Measurements from ENCODE around the gene SHISA2. TPM values are rescaled to one million over a fixed set of nuclear protein-coding genes. Genes with fewer than 3 reads are reported as not detected.

SHISA2 gene
- total and polyA plus RNA-seq, 12 donors = 0.06 to 0.94 (median 0.28) TPM; not detected in 1

DNA sequence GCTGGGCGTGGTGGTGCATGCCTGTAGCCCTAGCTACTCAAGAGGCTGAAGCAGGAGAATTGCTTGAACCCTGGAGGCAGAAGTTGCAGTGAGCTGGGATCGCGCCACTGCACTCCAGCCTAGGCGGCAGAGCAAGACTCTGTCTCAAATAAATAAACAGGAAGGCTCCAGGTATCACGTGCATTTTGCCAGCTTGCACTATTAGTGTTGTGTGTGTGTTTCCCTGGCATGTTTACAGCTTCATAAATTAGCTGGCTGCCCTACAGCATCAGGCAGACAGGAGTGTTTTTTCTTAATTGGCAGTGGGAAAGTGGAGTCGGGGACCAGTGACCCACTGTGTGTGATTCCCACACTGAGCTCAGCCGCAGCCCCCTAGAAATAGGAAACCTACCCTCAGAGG is 32.6 kb downstream of the SHISA2 start:
- peaks cover 0 to 3% (median 0%) of the 10 kb centered on the region in 11 donors for H3K9me3 ChIP-seq
- WGBS, 2 donors = 90 to 93% methylated on average over 7 of the region's 7 CpGs
- TF ChIP-seq, protein P1, sequence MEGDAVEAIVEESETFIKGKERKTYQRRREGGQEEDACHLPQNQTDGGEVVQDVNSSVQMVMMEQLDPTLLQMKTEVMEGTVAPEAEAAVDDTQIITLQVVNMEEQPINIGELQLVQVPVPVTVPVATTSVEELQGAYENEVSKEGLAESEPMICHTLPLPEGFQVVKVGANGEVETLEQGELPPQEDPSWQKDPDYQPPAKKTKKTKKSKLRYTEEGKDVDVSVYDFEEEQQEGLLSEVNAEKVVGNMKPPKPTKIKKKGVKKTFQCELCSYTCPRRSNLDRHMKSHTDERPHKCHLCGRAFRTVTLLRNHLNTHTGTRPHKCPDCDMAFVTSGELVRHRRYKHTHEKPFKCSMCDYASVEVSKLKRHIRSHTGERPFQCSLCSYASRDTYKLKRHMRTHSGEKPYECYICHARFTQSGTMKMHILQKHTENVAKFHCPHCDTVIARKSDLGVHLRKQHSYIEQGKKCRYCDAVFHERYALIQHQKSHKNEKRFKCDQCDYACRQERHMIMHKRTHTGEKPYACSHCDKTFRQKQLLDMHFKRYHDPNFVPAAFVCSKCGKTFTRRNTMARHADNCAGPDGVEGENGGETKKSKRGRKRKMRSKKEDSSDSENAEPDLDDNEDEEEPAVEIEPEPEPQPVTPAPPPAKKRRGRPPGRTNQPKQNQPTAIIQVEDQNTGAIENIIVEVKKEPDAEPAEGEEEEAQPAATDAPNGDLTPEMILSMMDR (IDR thresholded peaks at IDR 0.05) = no peak
- H3K4me1 ChIP-seq = peaks cover 0 to 61% (median 25%) of the 10 kb centered on the region in 9 donors
- H3K4me3 ChIP-seq = no peak overlapping the region
- intact Hi-C loops (cut with DNase I) = no loop called here
- DNase-seq (no peak), ATAC-seq (no peak)
- no peak overlapping the region for H3K27ac ChIP-seq
- peaks cover 0 to 51% (median 17%) of the 10 kb centered on the region in 7 donors for H3K27me3 ChIP-seq
- no peaks in the 10 kb centered on the region for H3K36me3 ChIP-seq

DNA sequence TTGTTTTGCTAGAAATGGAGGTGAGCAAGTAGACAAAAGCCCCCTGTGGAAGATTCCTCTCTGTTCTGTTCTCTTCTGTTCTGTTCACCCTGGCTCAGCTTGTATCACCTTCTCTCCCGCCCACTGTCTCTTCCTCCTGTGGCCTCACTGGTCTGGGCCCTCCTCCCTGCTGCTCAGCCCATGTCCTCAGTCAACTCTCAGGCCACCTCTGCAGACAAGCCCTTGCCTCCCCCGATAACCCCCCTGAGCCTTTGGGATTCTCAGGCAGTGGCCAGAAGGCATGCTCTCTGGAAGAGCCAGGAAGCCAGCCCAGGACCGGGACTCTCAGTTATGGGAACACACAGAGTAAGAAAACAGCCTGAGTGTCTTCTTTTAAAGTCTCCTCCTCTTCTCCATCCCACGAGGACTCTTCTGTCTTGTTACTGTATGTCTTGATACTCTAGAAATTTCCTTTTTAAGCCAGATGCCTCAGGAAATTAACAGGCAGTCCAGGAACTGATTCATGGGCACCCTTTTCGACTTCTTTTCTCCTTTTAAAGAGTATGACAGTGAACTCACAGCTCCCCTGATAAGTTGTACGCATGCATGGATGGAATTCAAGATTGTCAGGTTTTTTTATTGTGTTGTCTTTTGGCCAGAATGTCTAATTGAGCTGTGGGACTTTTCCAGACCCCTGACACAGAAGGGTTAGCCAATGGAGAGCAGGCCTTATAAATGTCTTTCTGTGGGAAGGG is 33.7 kb downstream of the SHISA2 start:
- DNase-seq (no peak), ATAC-seq (peak in 2 of 8 donors; percentile 8 to 31)
- Histone ChIP-seq H3K27me3 (peaks cover 3 to 61% (median 26%) of the 10 kb centered on the region in 7 donors), H3K4me1 (peaks cover 0 to 56% (median 25%) of the 10 kb centered on the region in 9 donors), H3K27ac (peak overlapping the region in 1 of 10 donors; percentile 13), H3K36me3 (no peaks in the 10 kb centered on the region), H3K4me3 (no peak overlapping the region), H3K9me3 (peaks cover 0 to 11% (median 0%) of the 10 kb centered on the region in 11 donors)
- TF ChIP-seq, protein P1 (IDR thresholded peaks at IDR 0.05) = no peak
- intact Hi-C loops (cut with DNase I) = no loop called here
- 54 to 58% methylated on average over 6 of the region's 6 CpGs for WGBS, 2 donors

DNA sequence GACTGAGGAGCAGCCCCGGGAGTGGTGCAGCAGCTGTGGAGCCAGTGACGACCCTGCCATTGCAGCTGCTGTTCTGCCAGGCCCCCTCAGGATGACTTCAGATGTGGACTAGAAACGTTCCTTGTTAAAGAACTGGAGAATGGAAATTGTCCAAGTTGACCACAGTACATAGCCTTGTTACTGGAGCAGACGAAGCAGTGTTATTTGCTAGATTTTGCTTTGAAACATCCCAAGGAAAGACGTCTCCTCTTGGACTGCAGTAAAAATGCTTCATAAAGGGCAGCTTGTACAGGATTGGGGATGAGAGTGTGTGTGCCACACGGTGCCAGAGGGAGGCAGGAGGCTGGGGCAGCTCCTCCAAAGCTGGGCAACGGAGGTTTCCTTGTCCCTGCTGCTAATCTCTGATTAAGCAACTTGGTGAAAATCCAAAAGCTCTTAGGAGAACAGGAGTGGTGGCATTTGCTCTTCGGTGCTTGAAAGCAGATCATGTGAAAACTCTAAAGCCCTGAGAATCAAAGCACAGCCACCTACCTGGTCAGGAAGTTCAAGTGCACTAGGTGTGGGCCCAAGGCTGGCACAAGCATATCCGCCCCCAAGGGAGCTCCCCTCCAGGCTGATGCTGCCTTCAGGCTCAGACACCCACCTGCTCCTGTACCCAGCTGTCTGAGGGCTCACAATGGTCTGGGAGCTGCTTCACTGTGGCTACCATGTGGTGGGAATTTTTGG is 34.5 kb downstream of the SHISA2 start:
- WGBS, 2 donors = 50 to 61% methylated on average over 9 of the region's 9 CpGs
- TF ChIP-seq, protein P1 (IDR thresholded peaks at IDR 0.05) = no peak

DNA sequence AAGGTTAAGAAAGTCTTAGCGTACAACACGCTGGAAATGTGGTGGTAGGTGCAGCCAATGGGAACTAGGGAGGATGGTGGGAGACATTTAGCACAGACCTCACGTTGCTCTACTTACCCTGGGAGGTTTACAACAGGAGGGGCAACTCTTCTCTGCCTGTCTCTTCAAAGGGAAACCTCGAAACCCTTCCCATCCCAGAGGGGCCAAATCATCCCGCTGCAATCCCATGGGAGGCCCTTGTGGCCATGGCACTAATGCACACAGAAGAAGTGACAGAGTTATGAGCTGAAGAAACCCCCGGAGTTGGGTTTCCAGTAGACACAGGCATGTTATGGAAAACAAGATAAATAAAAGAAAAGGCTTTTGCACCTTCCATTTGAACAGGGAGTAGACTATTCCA is 35.6 kb downstream of the SHISA2 start:
- WGBS, 2 donors = 74 to 81% methylated on average over 6 of the region's 6 CpGs
- TF ChIP-seq, protein P1 (IDR thresholded peaks at IDR 0.05) = no peak
- peaks cover 6 to 70% (median 46%) of the 10 kb centered on the region in 7 donors for H3K27me3 ChIP-seq
- no peaks in the 10 kb centered on the region for H3K36me3 ChIP-seq
- peaks cover 0 to 42% (median 22%) of the 10 kb centered on the region in 9 donors for H3K4me1 ChIP-seq
- H3K9me3 ChIP-seq = peaks cover 0 to 11% (median 0%) of the 10 kb centered on the region in 11 donors
- intact Hi-C loops (cut with DNase I) = no loop called here
- no peak for ATAC-seq
- DNase-seq = no peak
- H3K4me3 ChIP-seq = no peak overlapping the region
- peak overlapping the region in 4 of 10 donors; percentile 25 to 52 (median 40) for H3K27ac ChIP-seq

More for the DNA sequence above, 34.5 kb downstream of the SHISA2 start:
- Histone ChIP-seq H3K36me3 (no peaks in the 10 kb centered on the region), H3K27ac (peak overlapping the region in 1 of 10 donors; percentile 13), H3K9me3 (peaks cover 0 to 11% (median 0%) of the 10 kb centered on the region in 11 donors), H3K4me1 (peaks cover 0 to 49% (median 25%) of the 10 kb centered on the region in 9 donors), H3K4me3 (no peak overlapping the region), H3K27me3 (peaks cover 3 to 67% (median 34%) of the 10 kb centered on the region in 7 donors)
- intact Hi-C loops (cut with DNase I) = no loop called here
- DNase-seq (no peak), ATAC-seq (peak in 4 of 8 donors; percentile 13 to 80 (median 40))

All from heart right ventricle (tissue), 16 donors.